ENCODE data around the gene AIP. TPM values are rescaled to one million over a fixed set of nuclear protein-coding genes. Genes with fewer than 3 reads are reported as not detected.

Gene AIP
- total and polyA plus RNA-seq, 9 of the 15 experiments (the other 6 are each of a cell fraction or from before 2014, with no cell fraction given) = 5.2 to 92.5 (median 52.7) TPM

- TF ChIP-seq YY1 (IDR thresholded peaks at IDR 0.05; ENCODE audit: borderline replicate concordance in 1 of 3, control insufficient read depth in 1 of 3, extremely low read depth in 1 of 3, insufficient read depth in 3 of 3, insufficient read length in 1 of 3, insufficient replicate concordance in 2 of 3, low read depth in 1 of 3, low read length in 2 of 3) = peak in 2 of 3 experiments; percentile 39 to 50
- TF ChIP-seq TRIM24 (IDR thresholded peaks at IDR 0.05) = peak; percentile 53 to 66; a peak in 3 of 4 replicates
- peak; percentile 63 for TF ChIP-seq ARID1B (IDR thresholded peaks at IDR 0.05)
- TF ChIP-seq NFE2L1 (tag; IDR thresholded peaks at IDR 0.05; ENCODE audit: borderline replicate concordance, low read depth) = no peak
- TF ChIP-seq NFATC3 (IDR thresholded peaks at IDR 0.05) = no peak
- peak; percentile 28 to 51; a peak in 1 of 4 replicates for TF ChIP-seq MAZ (CRISPR knock-in tag; conservative IDR thresholded peaks at IDR 0.05 in 1 of 2, IDR thresholded peaks at IDR 0.05 in 1 of 2)
- TF ChIP-seq CREB3L1 (IDR thresholded peaks at IDR 0.05; ENCODE audit: borderline replicate concordance, low read depth) = no peak
- peak; percentile 43 for TF ChIP-seq NCOR1 (IDR thresholded peaks at IDR 0.05)
- TF ChIP-seq ZBTB49 (CRISPR knock-in tag; IDR thresholded peaks at IDR 0.05; ENCODE audit: borderline replicate concordance) = no peak
- no peak for TF ChIP-seq RB1 (IDR thresholded peaks at IDR 0.05; ENCODE audit: low read depth)
- no peak for TF ChIP-seq MEIS2 (IDR thresholded peaks at IDR 0.05; ENCODE audit: partially characterized antibody)
- no peak for TF ChIP-seq ETS2 (tag; IDR thresholded peaks at IDR 0.05; ENCODE audit: borderline replicate concordance, poor library complexity, severe bottlenecking)
- peak; percentile 65; the same call in 1 of the 2 replicates for TF ChIP-seq HMBOX1 (IDR thresholded peaks at IDR 0.05)
- TF ChIP-seq ZC3H8 (IDR thresholded peaks at IDR 0.05) = 0 out of 2 replicates have a peak, but pooled peaks have one; percentile 29
- 0 out of 2 replicates have a peak, but pooled peaks have one; percentile 22 for TF ChIP-seq BCOR (IDR thresholded peaks at IDR 0.05)
- TF ChIP-seq DACH1 (IDR thresholded peaks at IDR 0.05; ENCODE audit: partially characterized antibody) = peak; percentile 38
- TF ChIP-seq MXI1 (IDR thresholded peaks at IDR 0.05; ENCODE audit: low read depth, low read length) = no peak
- peak; percentile 65; the same call in 1 of the 2 replicates for TF ChIP-seq TRIM28 (IDR thresholded peaks at IDR 0.05)
- no peak for TF ChIP-seq NR3C1 (CRISPR knock-in tag; IDR thresholded peaks at IDR 0.05)
- no peak for TF ChIP-seq DLX4 (CRISPR knock-in tag; IDR thresholded peaks at IDR 0.05)
- TF ChIP-seq HBP1 (CRISPR knock-in tag; IDR thresholded peaks at IDR 0.05) = peak; percentile 63; the same call in 1 of the 2 replicates
- peak; percentile 79 for TF ChIP-seq DPF2 (IDR thresholded peaks at IDR 0.05)
Measured at GRCh38 chr11:67436459-67437081, 46.3 kb upstream of the AIP start (continued).

Data from K562 (cell line).